GM12892 (cell line): ENCODE results near the gene LOC128125822.

Source experiments
- DNase-seq: peaks from one replicate; pipeline ENCODE4 v3.0.0; 2011; ENCODE audit not compliant: insufficient read length
- FAIRE-seq: peaks from 2 replicates; lab custom pipeline; 2011; peaks lifted over from hg19 to GRCh38; lab: Jason Lieb, UNC
- POLR2A ChIP-seq: IDR thresholded peaks from 2 replicates; pipeline ENCODE4 v1.6.1; 2011; ENCODE audit warnings: low read depth, low read length, control low read depth
- POLR2AphosphoS5 ChIP-seq: IDR thresholded peaks from 2 replicates; pipeline ENCODE4 v1.6.1; 2011; ENCODE audit warnings: low read depth, low read length, control low read depth
- TAF1 ChIP-seq: IDR thresholded peaks from 2 replicates; pipeline ENCODE4 v1.6.1; 2011; ENCODE audit warnings: low read depth, mild to moderate bottlenecking, control low read depth, low read length, borderline replicate concordance

The LOC128125822 gene

GRCh38 chr6:63597141-63598048, 25.1 kb downstream of the LOC128125822 start:
- FAIRE-seq (no peak), DNase-seq (no peak)
- TF ChIP-seq TAF1 (no peak), POLR2A (no peak), POLR2AphosphoS5 (no peak)

GRCh38 chr6:63598049-63599036, 26.1 kb downstream of the LOC128125822 start:
- peak; percentile 36 for DNase-seq
- FAIRE-seq: peak; percentile 95
- TF ChIP-seq TAF1 (no peak), POLR2A (no peak), POLR2AphosphoS5 (no peak)

GRCh38 chr6:63599243-63599642, 27.0 kb downstream of the LOC128125822 start:
- no peak for FAIRE-seq

GRCh38 chr6:63600136-63600535, 27.9 kb downstream of the LOC128125822 start:
- FAIRE-seq: no peak
- no peak for TF ChIP-seq TAF1
- no peak for TF ChIP-seq POLR2A
- no peak for TF ChIP-seq POLR2AphosphoS5

More at GRCh38 chr6:63599243-63599642, 27.0 kb downstream of the LOC128125822 start:
- DNase-seq: no peak
- no peak for TF ChIP-seq POLR2A
- no peak for TF ChIP-seq POLR2AphosphoS5
- TF ChIP-seq TAF1: no peak

GRCh38 chr6:63609231-63609630, 37.0 kb downstream of the LOC128125822 start:
- DNase-seq: no peak
- FAIRE-seq: no peak
- TF ChIP-seq POLR2A: no peak
- TF ChIP-seq POLR2AphosphoS5: no peak
- no peak for TF ChIP-seq TAF1

More at GRCh38 chr6:63600136-63600535, 27.9 kb downstream of the LOC128125822 start:
- no peak for DNase-seq

- DNase-seq (no peak), FAIRE-seq (no peak)
- no peak for TF ChIP-seq POLR2A
- no peak for TF ChIP-seq POLR2AphosphoS5
- no peak for TF ChIP-seq TAF1
Measured at GRCh38 chr6:63610944-63611343, 38.7 kb downstream of the LOC128125822 start.

GRCh38 chr6:63611560-63611959, 39.3 kb downstream of the LOC128125822 start:
- DNase-seq: no peak
- TF ChIP-seq TAF1: no peak
- TF ChIP-seq POLR2AphosphoS5: no peak
- no peak for TF ChIP-seq POLR2A
- no peak for FAIRE-seq

- TF ChIP-seq POLR2A (no peak), TAF1 (no peak), POLR2AphosphoS5 (no peak)
- no peak for FAIRE-seq
- no peak for DNase-seq
Measured at GRCh38 chr6:63615590-63615989, 43.3 kb downstream of the LOC128125822 start.
